Aorta (tissue), 5 donors: ENCODE results near the gene DGCR6L. TPM values are rescaled to one million over a fixed set of nuclear protein-coding genes. Genes with fewer than 3 reads are reported as not detected.
"Not testable (repeated sequence)": the region's sequence is repeated elsewhere in the genome, so short reads cannot be mapped to it uniquely, and the experiment has no call there.

Experiments used
- ATAC-seq: fragments of 200-7000 bp; cut with Tn5 transposase; one replicate; pipeline ENCODE4 v1.9.1; 2022; ENCODE audit warnings: moderate library complexity; ENCODE audit not compliant: low FRiP score
- DNase-seq, 2 donors: peaks; one replicate each; pipeline ENCODE4 v3.0.0-alpha.2; 2020
- H3K27ac ChIP-seq, 2 donors: one replicate each; pipeline ENCODE4 v1.5.1; 2013; ENCODE audit warnings: low read length in 2 of 2, mild to moderate bottlenecking in 2 of 2, moderate library complexity in 2 of 2, control low read depth in 1 of 2, inconsistent platforms in 1 of 2, low read depth in 1 of 2
- H3K27me3 ChIP-seq, 2 donors: one replicate each; pipeline ENCODE4 v1.6.1; 2013; ENCODE audit warnings: control low read depth in 1 of 2, low read length in 1 of 2, mild to moderate bottlenecking in 1 of 2, moderate library complexity in 1 of 2; ENCODE audit not compliant: insufficient read depth in 2 of 2, control insufficient read depth in 1 of 2
- H3K36me3 ChIP-seq, 2 donors: one replicate each; pipeline ENCODE4 v1.6.1; 2013; ENCODE audit warnings: control low read depth in 1 of 2, low read length in 1 of 2, mild to moderate bottlenecking in 1 of 2; ENCODE audit not compliant: insufficient read depth in 2 of 2, control insufficient read depth in 1 of 2
- H3K4me1 ChIP-seq, 2 donors: one replicate each; pipeline ENCODE4 v1.6.1; 2013; ENCODE audit warnings: low read length in 2 of 2, control low read depth in 1 of 2, mild to moderate bottlenecking in 1 of 2, moderate library complexity in 1 of 2; ENCODE audit not compliant: insufficient read depth in 2 of 2, control insufficient read depth in 1 of 2
- H3K4me3 ChIP-seq, 2 donors: one replicate each; pipeline ENCODE4 v1.5.1; 2013; ENCODE audit warnings: low read length in 2 of 2, control low read depth in 1 of 2, mild to moderate bottlenecking in 1 of 2
- H3K9me3 ChIP-seq: one replicate; pipeline ENCODE4 v1.6.1; 2013; ENCODE audit warnings: mild to moderate bottlenecking, low read length; ENCODE audit not compliant: control insufficient read depth
- WGBS, 2 donors: extraction: QIAGEN DNeasy Blood & Tissue Kit; methylation state at CpG; one replicate each; pipeline ENCODE4 v1.1.7; 2013; 5-methylcytosine and 5-hydroxymethylcytosine counted together
- intact Hi-C, 2 donors: fragments of 100-400 bp; cut with DNase I; formaldehyde crosslinking; loops; one replicate each; pipeline versions ENCODE4 v1.14.2 to v1.15.0; 2022
- polyA plus RNA-seq, 2 donors: library from polyadenylated mRNA; stranded (reverse); fragments of 200-250 nt; gene quantifications; one replicate each; pipeline ENCODE4 v1.2.3, GENCODE V29; 2013
- total RNA-seq, 2 donors: library from RNA; stranded (reverse); fragmentation: NEBNext Ultra II Directional; extraction: Animal tissue kit (Norgen Biotek cat#: 25700); gene quantifications; one replicate each; pipeline ENCODE4 v1.2.1, GENCODE V29; 2021
- donor health status: healthy with polysubstance abuse.
- donor health status: Bipolar disorder and iron deficiency.
- donor health status: DM: no; HTN: no; CAD: no.
- donor health status: DM: no; HTN: no; CAD: no.
- donor health status: DM: yes; HTN: yes; CAD: no.

DGCR6L gene
- total and polyA plus RNA-seq, 4 donors, result 24.1 to 73.5 (median 51.1) TPM

- H3K27me3 ChIP-seq, ATAC-seq, H3K36me3 ChIP-seq, H3K9me3 ChIP-seq, intact Hi-C loops, H3K27ac ChIP-seq, H3K4me3 ChIP-seq, DNase-seq, H3K4me1 ChIP-seq: not testable (repeated sequence)
- WGBS, 2 donors, result 88% methylated on average over 2 of the region's 2 CpGs
Observed at GRCh38 chr22:20338291-20338690, 18.4 kb upstream of the DGCR6L start.

- H3K9me3 ChIP-seq, H3K36me3 ChIP-seq, H3K4me3 ChIP-seq, H3K4me1 ChIP-seq, H3K27me3 ChIP-seq, ATAC-seq, H3K27ac ChIP-seq, intact Hi-C loops, DNase-seq: not testable (repeated sequence)
- 75 to 86% methylated on average over 2 to 3 of the region's 3 CpGs for WGBS, 2 donors
Observed at GRCh38 chr22:20337807-20338206, 17.9 kb upstream of the DGCR6L start.

GRCh38 chr22:20336561-20336960 lies 16.7 kb upstream of the DGCR6L start:
- H3K36me3 ChIP-seq, H3K27me3 ChIP-seq, H3K9me3 ChIP-seq, intact Hi-C loops, H3K27ac ChIP-seq, ATAC-seq, DNase-seq, H3K4me1 ChIP-seq, H3K4me3 ChIP-seq: not testable (repeated sequence)
- 98 to 100% methylated on average over 1 of the region's 1 CpG for WGBS, 2 donors

- DNase-seq, H3K27ac ChIP-seq, H3K4me1 ChIP-seq, ATAC-seq, H3K36me3 ChIP-seq, H3K9me3 ChIP-seq, intact Hi-C loops, H3K27me3 ChIP-seq, H3K4me3 ChIP-seq: not testable (repeated sequence)
- 47% methylated on average over 5 of the region's 5 CpGs for WGBS, 2 donors
Observed at GRCh38 chr22:20328569-20328930, 8.7 kb upstream of the DGCR6L start.

GRCh38 chr22:20325996-20326395 lies 6.1 kb upstream of the DGCR6L start:
- intact Hi-C loops, H3K27me3 ChIP-seq, DNase-seq, H3K36me3 ChIP-seq, H3K4me1 ChIP-seq, H3K27ac ChIP-seq, H3K9me3 ChIP-seq, ATAC-seq, H3K4me3 ChIP-seq: not testable (repeated sequence)
- 96 to 100% methylated on average over 1 of the region's 1 CpG for WGBS, 2 donors

- no peak for DNase-seq
- H3K4me3 ChIP-seq, result no peak overlapping the region
- intact Hi-C loops, result no loop called here
- H3K9me3 ChIP-seq, result no peaks in the 10 kb centered on the region
- no peaks in the 10 kb centered on the region for H3K27me3 ChIP-seq
- no peak overlapping the region for H3K27ac ChIP-seq
- H3K36me3 ChIP-seq, result no peaks in the 10 kb centered on the region
- H3K4me1 ChIP-seq, result no peaks in the 10 kb centered on the region
- no peak for ATAC-seq
- 77 to 80% methylated on average over 5 of the region's 5 CpGs for WGBS, 2 donors
Observed at GRCh38 chr22:20324139-20324516, 4.3 kb upstream of the DGCR6L start.

- H3K27ac ChIP-seq, H3K27me3 ChIP-seq, H3K4me3 ChIP-seq, intact Hi-C loops, ATAC-seq, H3K9me3 ChIP-seq, H3K4me1 ChIP-seq, H3K36me3 ChIP-seq: not testable (repeated sequence)
- WGBS, 2 donors, result 76 to 81% methylated on average over 6 to 7 of the region's 7 CpGs
- DNase-seq, result peak in 1 of 2 donors; percentile 65
Observed at GRCh38 chr22:20321552-20322211, 1.8 kb upstream of the DGCR6L start.

- H3K4me3 ChIP-seq, result peak overlapping the region; percentile 51 to 67
- 35 to 36% methylated on average over 20 of the region's 20 CpGs for WGBS, 2 donors
- H3K27me3 ChIP-seq, intact Hi-C loops, H3K9me3 ChIP-seq, H3K36me3 ChIP-seq, ATAC-seq, H3K4me1 ChIP-seq, H3K27ac ChIP-seq: not testable (repeated sequence)
- DNase-seq, result peak in 1 of 2 donors; percentile 51
Observed at GRCh38 chr22:20320659-20321551, 1.0 kb upstream of the DGCR6L start.
